GM11168 (cell line): Measurements from ENCODE around the gene MAP2K4.
"Not testable (repeated sequence)": the region's sequence is repeated elsewhere in the genome, so short reads cannot be mapped to it uniquely, and the experiment has no call there.

ENCODE experiments used
- in situ Hi-C: fragments of 300-500 bp; cut with MboI; formaldehyde crosslinking; loops from one replicate; pipeline ENCODE4 v1.12.0; 2022; ENCODE audit warnings: low sequenced_read_pairs; ENCODE audit not compliant: unreplicated experiment

MAP2K4 gene

DNA sequence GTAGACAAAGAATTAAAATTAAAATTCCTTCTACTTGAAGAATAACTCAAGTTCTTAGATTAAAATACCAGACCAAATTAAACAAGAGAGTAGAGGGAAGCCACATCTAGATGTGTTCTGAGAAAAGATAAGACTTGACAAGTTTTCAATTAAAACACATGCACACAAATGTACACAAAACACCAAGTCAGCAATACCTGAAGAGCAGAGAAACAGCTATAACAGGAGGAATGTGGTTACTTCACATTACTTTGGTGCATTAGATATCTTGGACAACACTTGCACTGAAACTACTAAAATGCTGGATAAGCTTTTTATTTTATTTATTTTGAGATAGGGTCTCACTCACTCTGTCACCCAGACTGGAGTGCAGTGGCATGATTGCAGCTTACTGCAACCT, 113.9 kb downstream of the MAP2K4 start:
- in situ Hi-C loops: no loop called here

DNA sequence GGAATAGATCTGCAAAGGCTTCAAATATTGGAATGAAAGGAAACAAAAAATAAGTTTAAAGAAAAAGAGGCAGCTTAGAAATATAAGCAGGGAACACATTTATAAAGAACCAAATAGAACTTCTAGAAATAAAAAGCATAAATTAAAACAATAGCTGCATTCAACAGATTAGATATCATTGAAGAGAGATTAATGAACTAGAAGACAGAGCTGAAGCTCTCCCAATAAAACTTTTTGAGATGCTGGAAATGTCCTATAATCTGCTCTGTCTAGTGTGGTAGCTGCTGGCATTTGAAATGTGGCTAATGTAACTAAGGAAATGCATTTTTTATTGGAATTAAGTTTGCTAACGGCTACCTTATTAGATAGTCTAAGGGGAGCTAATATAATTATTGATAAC, 115.6 kb downstream of the MAP2K4 start:
- in situ Hi-C loops: no loop called here

- in situ Hi-C loops: no loop called here
Measured at GRCh38 chr17:12136646-12137045, 116.0 kb downstream of the MAP2K4 start.

- in situ Hi-C loops: no loop called here
Measured at GRCh38 chr17:12137859-12138258, 117.2 kb downstream of the MAP2K4 start.

DNA sequence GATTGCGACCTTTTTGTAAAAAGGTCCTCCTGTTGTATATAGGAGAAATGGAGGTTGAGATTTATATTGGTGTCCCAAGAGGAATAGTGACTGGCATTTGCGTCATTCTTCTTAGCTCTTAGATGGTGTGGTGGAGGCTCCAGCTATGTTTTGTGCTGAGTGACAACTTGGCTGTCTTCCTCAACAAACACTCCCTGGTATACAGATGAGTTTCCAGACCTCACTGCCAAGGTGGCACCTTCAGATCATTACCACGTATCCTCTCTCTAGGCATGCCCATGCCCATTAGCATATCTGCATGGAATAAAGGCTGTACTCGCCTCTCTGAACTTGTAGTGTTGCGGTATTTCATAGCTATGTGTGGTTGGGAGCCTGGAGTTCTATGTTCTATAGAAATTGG, 120.0 kb downstream of the MAP2K4 start:
- in situ Hi-C loops: no loop called here

GRCh38 chr17:12162187-12162586, 141.5 kb downstream of the MAP2K4 start:
- in situ Hi-C loops: not testable (repeated sequence)

GRCh38 chr17:12164085-12164484, 143.4 kb downstream of the MAP2K4 start:
- in situ Hi-C loops: no loop called here

DNA sequence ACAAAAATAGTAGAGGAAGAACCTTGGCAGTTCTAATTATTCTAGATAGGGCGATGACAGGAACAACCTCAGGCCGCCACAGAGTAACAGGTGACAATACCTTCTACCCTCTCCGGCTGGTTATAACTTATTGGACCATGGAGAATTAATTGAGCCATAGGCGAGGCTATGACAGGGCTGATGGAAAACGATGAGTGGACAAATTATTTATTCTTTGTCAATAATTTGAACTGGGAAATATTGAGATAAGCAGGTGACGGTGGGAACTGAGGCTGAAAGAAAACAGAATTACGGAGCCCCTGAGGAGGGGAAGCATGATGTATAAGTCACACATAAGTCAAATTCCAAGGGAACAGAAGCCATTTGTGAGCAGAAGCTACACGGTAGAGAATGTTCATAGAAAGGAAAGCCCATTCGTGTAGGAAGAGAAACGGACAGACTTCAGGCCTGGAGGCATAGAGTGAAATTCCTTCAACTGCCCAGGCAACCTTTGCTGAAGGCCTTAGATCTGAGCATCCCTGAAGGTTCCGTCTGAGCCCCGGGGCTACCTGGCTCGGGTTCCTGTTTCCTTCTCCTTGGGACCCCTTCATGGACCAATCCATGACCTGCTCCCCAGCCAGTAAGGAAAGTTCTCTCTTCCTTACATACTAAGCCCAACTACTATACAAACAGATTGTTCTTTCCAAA, 158.1 kb downstream of the MAP2K4 start:
- in situ Hi-C loops: loop anchor here (25.0 kb wide), 1 partner anchor 834 kb away; the partner anchor contains the start of gene ELAC2

- in situ Hi-C loops: loop anchor here (25.0 kb wide), 1 partner anchor 832 kb away; the partner anchor contains the start of gene ELAC2
Measured at GRCh38 chr17:12180644-12181261, 160.1 kb downstream of the MAP2K4 start.

DNA sequence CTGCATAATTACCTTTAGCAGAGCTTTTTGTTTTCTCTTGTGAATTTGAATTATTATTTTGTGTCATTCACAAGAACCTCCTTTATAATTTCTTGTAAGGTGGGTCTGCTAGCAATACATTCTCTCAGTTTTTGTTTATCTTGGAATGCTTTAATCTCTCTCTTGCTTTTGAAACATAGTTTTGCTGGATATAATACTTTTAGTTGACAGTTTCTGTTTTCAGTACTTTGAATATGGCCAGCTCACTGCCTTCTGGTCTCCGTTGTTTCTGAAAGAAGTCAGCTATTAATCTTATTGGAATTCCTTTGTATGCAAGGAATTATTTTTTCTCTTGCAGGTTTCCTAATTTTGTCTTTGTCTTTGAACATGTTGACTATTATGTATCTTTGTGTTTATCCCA, 167.0 kb downstream of the MAP2K4 start:
- in situ Hi-C loops: loop anchor here (25.0 kb wide), 1 partner anchor 825 kb away; the partner anchor contains the start of gene ELAC2

- in situ Hi-C loops: loop anchor here (25.0 kb wide), 1 partner anchor 819 kb away; the partner anchor contains the start of gene ELAC2
Measured at GRCh38 chr17:12193144-12193735, 172.6 kb downstream of the MAP2K4 start.
